ENCODE measurements around the gene CSTA.

Gene CSTA

GRCh38 chr3:122310361-122310760, 14.7 kb upstream of the CSTA start:
- TF ChIP-seq CTCF (IDR thresholded peaks at IDR 0.05; ENCODE audit: low read depth, low read length) = no peak
- H3K4me3 ChIP-seq (ENCODE audit: low read depth, low read length) = no peak overlapping the region

GRCh38 chr3:122312826-122313225, 12.2 kb upstream of the CSTA start:
- H3K4me3 ChIP-seq (ENCODE audit: low read depth, low read length) = no peak overlapping the region
- no peak for TF ChIP-seq CTCF (IDR thresholded peaks at IDR 0.05; ENCODE audit: low read depth, low read length)

GRCh38 chr3:122313281-122313680, 11.8 kb upstream of the CSTA start:
- H3K4me3 ChIP-seq (ENCODE audit: low read depth, low read length) = no peak overlapping the region
- TF ChIP-seq CTCF (IDR thresholded peaks at IDR 0.05; ENCODE audit: low read depth, low read length) = no peak

GRCh38 chr3:122314228-122314876, 10.7 kb upstream of the CSTA start:
- H3K4me3 ChIP-seq (ENCODE audit: low read depth, low read length) = no peak overlapping the region
- no peak for TF ChIP-seq CTCF (IDR thresholded peaks at IDR 0.05; ENCODE audit: low read depth, low read length)

- TF ChIP-seq CTCF (IDR thresholded peaks at IDR 0.05; ENCODE audit: low read depth, low read length) = no peak
- no peak overlapping the region for H3K4me3 ChIP-seq (ENCODE audit: low read depth, low read length)
Measured at GRCh38 chr3:122315619-122316018, 9.4 kb upstream of the CSTA start.

- TF ChIP-seq CTCF (IDR thresholded peaks at IDR 0.05; ENCODE audit: low read depth, low read length) = no peak
- H3K4me3 ChIP-seq (ENCODE audit: low read depth, low read length) = no peak overlapping the region
Measured at GRCh38 chr3:122316368-122316767, 8.7 kb upstream of the CSTA start.

- TF ChIP-seq CTCF (IDR thresholded peaks at IDR 0.05; ENCODE audit: low read depth, low read length) = no peak
- no peak overlapping the region for H3K4me3 ChIP-seq (ENCODE audit: low read depth, low read length)
Measured at GRCh38 chr3:122318620-122319019, 6.4 kb upstream of the CSTA start.

All from WI38 (cell line).